ENCODE results near the gene GALNT14. TPM values are rescaled to one million over a fixed set of nuclear protein-coding genes. Genes with fewer than 3 reads are reported as not detected.

Gene GALNT14
- total RNA-seq, 1 donor from 2014 or later: 0.14 TPM

- no peak overlapping the region for H3K4me3 ChIP-seq
- H3K9me3 ChIP-seq (replicated peaks): no peaks in the 10 kb centered on the region
- intact Hi-C loops (cut with micrococcal nuclease): no loop called here
- H3K4me1 ChIP-seq: no peaks in the 10 kb centered on the region
- no peak for DNase-seq
- H3K36me3 ChIP-seq: no peaks in the 10 kb centered on the region
- H3K27me3 ChIP-seq (ENCODE audit: low read depth): peaks cover 8% of the 10 kb centered on the region
- H3K27ac ChIP-seq (replicated peaks): no peak overlapping the region
- no peak for TF ChIP-seq CTCF (IDR thresholded peaks at IDR 0.05; ENCODE audit: borderline replicate concordance)
Observed at GRCh38 chr2:31028417-31028816, 109.8 kb downstream of the GALNT14 start.

- TF ChIP-seq CTCF (IDR thresholded peaks at IDR 0.05; ENCODE audit: borderline replicate concordance): no peak
- no peak overlapping the region for H3K4me3 ChIP-seq
- no peak for DNase-seq
- no peaks in the 10 kb centered on the region for H3K4me1 ChIP-seq
- H3K36me3 ChIP-seq: no peaks in the 10 kb centered on the region
- no peaks in the 10 kb centered on the region for H3K9me3 ChIP-seq (replicated peaks)
- no peak overlapping the region for H3K27ac ChIP-seq (replicated peaks)
- peaks cover 8% of the 10 kb centered on the region for H3K27me3 ChIP-seq (ENCODE audit: low read depth)
- intact Hi-C loops (cut with micrococcal nuclease): no loop called here
Observed at GRCh38 chr2:31027549-31027948, 110.7 kb downstream of the GALNT14 start.

- no peak overlapping the region for H3K4me3 ChIP-seq
- DNase-seq: no peak
- no peak for TF ChIP-seq CTCF (IDR thresholded peaks at IDR 0.05; ENCODE audit: borderline replicate concordance)
- H3K9me3 ChIP-seq (replicated peaks): no peaks in the 10 kb centered on the region
- no peaks in the 10 kb centered on the region for H3K4me1 ChIP-seq
- intact Hi-C loops (cut with micrococcal nuclease): no loop called here
- H3K36me3 ChIP-seq: no peaks in the 10 kb centered on the region
- no peak overlapping the region for H3K27ac ChIP-seq (replicated peaks)
- H3K27me3 ChIP-seq (ENCODE audit: low read depth): peaks cover 3% of the 10 kb centered on the region
Observed at GRCh38 chr2:31023541-31023940, 114.7 kb downstream of the GALNT14 start.

GRCh38 chr2:31020713-31021112 is 117.5 kb downstream of the GALNT14 start:
- H3K27ac ChIP-seq (replicated peaks): no peak overlapping the region
- no peaks in the 10 kb centered on the region for H3K4me1 ChIP-seq
- no peaks in the 10 kb centered on the region for H3K27me3 ChIP-seq (ENCODE audit: low read depth)
- no peaks in the 10 kb centered on the region for H3K36me3 ChIP-seq
- no peaks in the 10 kb centered on the region for H3K9me3 ChIP-seq (replicated peaks)
- no peak for TF ChIP-seq CTCF (IDR thresholded peaks at IDR 0.05; ENCODE audit: borderline replicate concordance)
- DNase-seq: no peak
- H3K4me3 ChIP-seq: no peak overlapping the region
- intact Hi-C loops (cut with micrococcal nuclease): no loop called here

GRCh38 chr2:31018280-31018679 is 120.0 kb downstream of the GALNT14 start:
- H3K36me3 ChIP-seq: no peaks in the 10 kb centered on the region
- H3K9me3 ChIP-seq (replicated peaks): no peaks in the 10 kb centered on the region
- no peak for DNase-seq
- no peaks in the 10 kb centered on the region for H3K4me1 ChIP-seq
- no peak overlapping the region for H3K27ac ChIP-seq (replicated peaks)
- no peak overlapping the region for H3K4me3 ChIP-seq
- peaks cover 11% of the 10 kb centered on the region for H3K27me3 ChIP-seq (ENCODE audit: low read depth)
- intact Hi-C loops (cut with micrococcal nuclease): no loop called here
- TF ChIP-seq CTCF (IDR thresholded peaks at IDR 0.05; ENCODE audit: borderline replicate concordance): no peak

GRCh38 chr2:31016648-31017047 is 121.6 kb downstream of the GALNT14 start:
- Histone ChIP-seq H3K4me1 (no peaks in the 10 kb centered on the region), H3K9me3 (replicated peaks) (no peaks in the 10 kb centered on the region), H3K27me3 (ENCODE audit: low read depth) (peaks cover 25% of the 10 kb centered on the region), H3K27ac (replicated peaks) (no peak overlapping the region), H3K36me3 (no peaks in the 10 kb centered on the region), H3K4me3 (no peak overlapping the region)
- TF ChIP-seq CTCF (IDR thresholded peaks at IDR 0.05; ENCODE audit: borderline replicate concordance): no peak
- intact Hi-C loops (cut with micrococcal nuclease): no loop called here
- no peak for DNase-seq

All from left ventricle myocardium inferior (tissue), 1 donor.